D721Med (cell line): ENCODE results near the gene ELN.

Experiments
- DNase-seq: peaks from one replicate; pipeline ENCODE4 v3.0.0; 2011; ENCODE audit warnings: low spot score; ENCODE audit not compliant: insufficient read length
- FAIRE-seq: peaks from 2 replicates; lab custom pipeline; 2011; peaks lifted over from hg19 to GRCh38; lab: Jason Lieb, UNC
- TF ChIP-seq, protein P1 (sequence below): IDR thresholded peaks from 2 replicates; pipeline ENCODE4 v1.5.1; 2012; ENCODE audit warnings: mild to moderate bottlenecking, control low read depth; ENCODE audit not compliant: insufficient read depth; ENCODE audit errors: missing control alignments

Gene ELN

DNA sequence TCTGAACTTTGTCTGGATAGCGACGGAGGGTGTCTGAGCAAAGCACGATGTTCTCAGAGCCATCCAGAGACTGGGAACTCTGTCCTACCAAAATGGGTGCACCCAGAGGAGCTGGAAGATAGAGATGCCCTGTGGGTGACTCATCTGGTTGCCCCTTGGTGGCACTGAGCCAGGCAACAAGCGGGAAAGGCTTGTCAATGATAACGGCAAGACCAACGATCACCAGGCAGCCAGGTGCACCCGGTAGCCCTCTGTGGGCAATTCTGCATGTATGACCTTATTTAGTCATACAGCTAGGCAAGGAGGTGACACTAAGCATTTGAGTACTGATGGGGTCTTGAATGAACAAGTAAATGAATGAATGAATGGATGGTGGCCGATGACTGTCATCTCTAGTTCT, 2.8 kb upstream of the ELN start:
- no peak for FAIRE-seq
- DNase-seq: no peak
- TF ChIP-seq, protein P1, sequence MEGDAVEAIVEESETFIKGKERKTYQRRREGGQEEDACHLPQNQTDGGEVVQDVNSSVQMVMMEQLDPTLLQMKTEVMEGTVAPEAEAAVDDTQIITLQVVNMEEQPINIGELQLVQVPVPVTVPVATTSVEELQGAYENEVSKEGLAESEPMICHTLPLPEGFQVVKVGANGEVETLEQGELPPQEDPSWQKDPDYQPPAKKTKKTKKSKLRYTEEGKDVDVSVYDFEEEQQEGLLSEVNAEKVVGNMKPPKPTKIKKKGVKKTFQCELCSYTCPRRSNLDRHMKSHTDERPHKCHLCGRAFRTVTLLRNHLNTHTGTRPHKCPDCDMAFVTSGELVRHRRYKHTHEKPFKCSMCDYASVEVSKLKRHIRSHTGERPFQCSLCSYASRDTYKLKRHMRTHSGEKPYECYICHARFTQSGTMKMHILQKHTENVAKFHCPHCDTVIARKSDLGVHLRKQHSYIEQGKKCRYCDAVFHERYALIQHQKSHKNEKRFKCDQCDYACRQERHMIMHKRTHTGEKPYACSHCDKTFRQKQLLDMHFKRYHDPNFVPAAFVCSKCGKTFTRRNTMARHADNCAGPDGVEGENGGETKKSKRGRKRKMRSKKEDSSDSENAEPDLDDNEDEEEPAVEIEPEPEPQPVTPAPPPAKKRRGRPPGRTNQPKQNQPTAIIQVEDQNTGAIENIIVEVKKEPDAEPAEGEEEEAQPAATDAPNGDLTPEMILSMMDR: no peak

GRCh38 chr7:74025730-74026129, 2.2 kb upstream of the ELN start:
- DNase-seq (no peak), FAIRE-seq (no peak)
- TF ChIP-seq, protein P1: no peak

DNA sequence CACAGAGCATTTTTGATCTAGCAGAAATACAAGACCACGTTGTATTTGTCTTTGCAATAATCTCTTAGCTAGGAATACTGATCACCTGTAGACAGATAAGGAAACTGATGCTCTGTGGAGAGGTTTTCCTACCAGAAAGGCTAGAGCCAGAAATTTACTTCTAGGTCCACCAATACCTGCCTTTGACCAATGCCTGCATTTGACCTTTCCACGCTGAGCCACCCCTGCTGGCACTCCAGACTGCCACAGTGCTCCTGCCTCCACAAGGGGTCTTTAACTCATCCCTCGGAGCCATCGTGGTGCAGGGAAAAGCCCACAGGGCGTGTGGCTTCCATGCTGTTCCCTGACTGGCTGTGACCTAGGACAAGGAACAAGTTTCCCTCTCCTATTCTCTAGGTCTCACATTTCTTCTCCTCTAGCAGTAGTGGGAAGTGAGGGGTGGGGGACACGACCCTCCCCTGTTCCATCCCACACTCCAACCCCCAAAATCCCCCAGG, 1.5 kb upstream of the ELN start:
- FAIRE-seq: no peak
- DNase-seq: no peak
- TF ChIP-seq, protein P1: no peak

GRCh38 chr7:74026903-74027682, 880 bp upstream of the ELN start:
- TF ChIP-seq, protein P1: peak; percentile 83
- FAIRE-seq (no peak), DNase-seq (peak; percentile 67)

GRCh38 chr7:74028321-74028838, 407 bp downstream of the ELN start:
- FAIRE-seq (no peak), DNase-seq (no peak)
- TF ChIP-seq, protein P1: no peak

GRCh38 chr7:74029089-74029785, 1.3 kb downstream of the ELN start:
- FAIRE-seq: no peak
- no peak for DNase-seq
- TF ChIP-seq, protein P1: no peak
